Ishikawa (cell line): ENCODE data around the gene SLC24A3.

Experiments
- CEBPB ChIP-seq: IDR thresholded peaks from 2 replicates; pipeline ENCODE4 v1.6.1; 2012
- CREB1 ChIP-seq: IDR thresholded peaks from 2 replicates; pipeline ENCODE4 v1.6.1; 2012; ENCODE audit warnings: low read depth
- EGR1 ChIP-seq: IDR thresholded peaks from 2 replicates; pipeline ENCODE4 v1.6.1; 2012
- EP300 ChIP-seq: IDR thresholded peaks from 2 replicates; pipeline ENCODE4 v1.6.1; 2012; ENCODE audit warnings: borderline replicate concordance
- FOXM1 ChIP-seq: IDR thresholded peaks from 2 replicates; pipeline ENCODE4 v1.6.1; 2012; ENCODE audit warnings: low read depth, borderline replicate concordance
- NFIC ChIP-seq: IDR thresholded peaks from 2 replicates; pipeline ENCODE4 v1.6.1; 2012
- RAD21 ChIP-seq: IDR thresholded peaks from 2 replicates; pipeline ENCODE4 v1.6.1; 2012; ENCODE audit warnings: low read depth
- TAF1 ChIP-seq: IDR thresholded peaks from 2 replicates; pipeline ENCODE4 v1.6.1; 2012; ENCODE audit warnings: low read depth, mild to moderate bottlenecking
- TCF12 ChIP-seq: IDR thresholded peaks from 2 replicates; pipeline ENCODE4 v1.6.1; 2012; ENCODE audit warnings: low read depth
- TEAD4 ChIP-seq: IDR thresholded peaks from 2 replicates; pipeline ENCODE4 v1.6.1; 2012
- YY1 ChIP-seq: IDR thresholded peaks from 2 replicates; pipeline ENCODE4 v1.6.1; 2012; ENCODE audit warnings: low read depth
- ZBTB7A ChIP-seq: IDR thresholded peaks from 2 replicates; pipeline ENCODE4 v1.6.1; 2012; ENCODE audit warnings: low read depth
- TF ChIP-seq, protein P1 (sequence below): IDR thresholded peaks from 2 replicates; pipeline ENCODE4 v1.6.1; 2012
- TF ChIP-seq, protein P2 (sequence below): IDR thresholded peaks from 2 replicates; pipeline ENCODE4 v1.6.1; 2012
- TF ChIP-seq, protein P3 (sequence below): IDR thresholded peaks from 2 replicates; pipeline ENCODE4 v1.6.1; 2012; ENCODE audit warnings: low read depth, mild to moderate bottlenecking

The SLC24A3 gene

DNA sequence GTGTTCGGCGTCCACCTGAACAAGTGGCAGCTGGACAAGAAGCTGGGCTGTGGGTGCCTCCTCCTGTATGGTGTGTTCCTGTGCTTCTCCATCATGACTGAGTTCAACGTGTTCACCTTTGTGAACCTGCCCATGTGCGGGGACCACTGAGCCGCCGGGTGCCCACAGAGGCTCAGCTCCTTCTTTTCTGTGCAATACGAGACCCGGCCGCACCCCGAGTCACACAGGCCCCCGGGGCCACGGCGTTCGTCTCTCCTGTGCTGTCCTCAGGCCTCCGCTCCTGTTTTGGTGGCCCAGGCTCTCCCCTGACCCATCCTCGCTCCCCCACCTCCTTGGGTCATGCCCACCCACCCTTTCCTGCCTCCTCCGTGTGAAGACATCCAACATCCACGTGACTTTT lies 508.5 kb downstream of the SLC24A3 start:
- TF ChIP-seq, protein P1, sequence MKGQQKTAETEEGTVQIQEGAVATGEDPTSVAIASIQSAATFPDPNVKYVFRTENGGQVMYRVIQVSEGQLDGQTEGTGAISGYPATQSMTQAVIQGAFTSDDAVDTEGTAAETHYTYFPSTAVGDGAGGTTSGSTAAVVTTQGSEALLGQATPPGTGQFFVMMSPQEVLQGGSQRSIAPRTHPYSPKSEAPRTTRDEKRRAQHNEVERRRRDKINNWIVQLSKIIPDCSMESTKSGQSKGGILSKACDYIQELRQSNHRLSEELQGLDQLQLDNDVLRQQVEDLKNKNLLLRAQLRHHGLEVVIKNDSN, result no peak
- TF ChIP-seq NFIC, result no peak
- TF ChIP-seq RAD21, result no peak
- no peak for TF ChIP-seq ZBTB7A
- TF ChIP-seq FOXM1, result no peak
- TF ChIP-seq TAF1, result no peak
- no peak for TF ChIP-seq YY1
- TF ChIP-seq CEBPB, result no peak
- TF ChIP-seq, protein P2, sequence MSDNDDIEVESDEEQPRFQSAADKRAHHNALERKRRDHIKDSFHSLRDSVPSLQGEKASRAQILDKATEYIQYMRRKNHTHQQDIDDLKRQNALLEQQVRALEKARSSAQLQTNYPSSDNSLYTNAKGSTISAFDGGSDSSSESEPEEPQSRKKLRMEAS, result no peak
- TF ChIP-seq TCF12, result no peak
- TF ChIP-seq CREB1, result no peak
- no peak for TF ChIP-seq TEAD4
- TF ChIP-seq, protein P3, sequence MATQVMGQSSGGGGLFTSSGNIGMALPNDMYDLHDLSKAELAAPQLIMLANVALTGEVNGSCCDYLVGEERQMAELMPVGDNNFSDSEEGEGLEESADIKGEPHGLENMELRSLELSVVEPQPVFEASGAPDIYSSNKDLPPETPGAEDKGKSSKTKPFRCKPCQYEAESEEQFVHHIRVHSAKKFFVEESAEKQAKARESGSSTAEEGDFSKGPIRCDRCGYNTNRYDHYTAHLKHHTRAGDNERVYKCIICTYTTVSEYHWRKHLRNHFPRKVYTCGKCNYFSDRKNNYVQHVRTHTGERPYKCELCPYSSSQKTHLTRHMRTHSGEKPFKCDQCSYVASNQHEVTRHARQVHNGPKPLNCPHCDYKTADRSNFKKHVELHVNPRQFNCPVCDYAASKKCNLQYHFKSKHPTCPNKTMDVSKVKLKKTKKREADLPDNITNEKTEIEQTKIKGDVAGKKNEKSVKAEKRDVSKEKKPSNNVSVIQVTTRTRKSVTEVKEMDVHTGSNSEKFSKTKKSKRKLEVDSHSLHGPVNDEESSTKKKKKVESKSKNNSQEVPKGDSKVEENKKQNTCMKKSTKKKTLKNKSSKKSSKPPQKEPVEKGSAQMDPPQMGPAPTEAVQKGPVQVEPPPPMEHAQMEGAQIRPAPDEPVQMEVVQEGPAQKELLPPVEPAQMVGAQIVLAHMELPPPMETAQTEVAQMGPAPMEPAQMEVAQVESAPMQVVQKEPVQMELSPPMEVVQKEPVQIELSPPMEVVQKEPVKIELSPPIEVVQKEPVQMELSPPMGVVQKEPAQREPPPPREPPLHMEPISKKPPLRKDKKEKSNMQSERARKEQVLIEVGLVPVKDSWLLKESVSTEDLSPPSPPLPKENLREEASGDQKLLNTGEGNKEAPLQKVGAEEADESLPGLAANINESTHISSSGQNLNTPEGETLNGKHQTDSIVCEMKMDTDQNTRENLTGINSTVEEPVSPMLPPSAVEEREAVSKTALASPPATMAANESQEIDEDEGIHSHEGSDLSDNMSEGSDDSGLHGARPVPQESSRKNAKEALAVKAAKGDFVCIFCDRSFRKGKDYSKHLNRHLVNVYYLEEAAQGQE, result no peak
- no peak for TF ChIP-seq EP300
- no peak for TF ChIP-seq EGR1

DNA sequence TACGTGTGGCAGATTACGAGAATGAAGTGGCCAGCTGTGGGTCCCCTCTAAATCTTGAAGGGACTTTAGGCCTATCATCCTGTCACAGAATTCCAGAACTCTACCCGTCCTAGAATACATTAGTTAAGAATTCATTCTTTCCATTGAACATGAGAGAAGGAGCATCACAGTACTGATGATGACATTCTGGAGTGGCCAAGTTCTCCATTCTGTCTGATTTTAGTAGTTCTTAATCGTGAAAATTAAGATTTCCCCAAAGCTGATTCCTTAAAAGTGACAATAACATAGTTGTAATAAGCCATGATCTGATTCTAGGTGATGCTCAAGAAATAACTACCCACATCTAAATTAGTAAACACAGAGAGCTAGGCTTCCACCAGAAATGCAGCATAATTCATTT lies 510.6 kb downstream of the SLC24A3 start:
- TF ChIP-seq, protein P3, result no peak
- TF ChIP-seq EP300 (no peak), CEBPB (no peak), FOXM1 (no peak), TAF1 (no peak), CREB1 (no peak), RAD21 (no peak), ZBTB7A (no peak), EGR1 (no peak), TCF12 (no peak), NFIC (no peak), TEAD4 (no peak), YY1 (no peak)
- TF ChIP-seq, protein P2, result no peak
- TF ChIP-seq, protein P1, result no peak

DNA sequence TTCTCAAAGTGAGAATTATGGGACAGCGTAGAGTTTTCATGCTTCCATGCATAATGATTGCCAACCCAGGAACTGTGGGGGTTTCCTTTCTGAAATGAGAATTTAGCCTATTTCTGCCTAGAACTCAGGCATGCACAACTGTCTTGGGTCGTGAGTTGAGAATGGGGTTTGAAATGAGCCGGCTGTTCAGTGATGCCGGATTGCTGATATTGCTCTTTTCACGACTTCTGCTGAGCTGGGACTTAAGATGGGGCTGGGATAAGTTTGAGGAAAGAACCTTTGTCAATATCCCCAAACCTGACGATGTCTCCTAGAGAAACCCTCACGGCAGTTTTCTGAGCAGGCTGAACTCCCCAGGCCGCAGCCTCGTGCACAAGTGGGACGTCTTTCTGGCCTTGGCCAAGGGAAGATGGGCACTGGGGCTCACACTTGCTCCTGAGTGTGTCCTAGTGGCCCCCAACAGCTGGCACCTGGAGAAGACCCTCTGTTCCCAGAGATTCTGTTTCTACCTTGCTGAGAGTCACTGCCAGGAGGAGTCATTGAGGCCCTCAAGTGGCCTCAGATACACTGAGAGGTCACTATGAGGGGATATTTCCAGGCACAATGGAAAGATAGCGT lies 511.5 kb downstream of the SLC24A3 start:
- TF ChIP-seq, protein P2, result no peak
- no peak for TF ChIP-seq RAD21
- TF ChIP-seq, protein P3, result no peak
- no peak for TF ChIP-seq EGR1
- no peak for TF ChIP-seq ZBTB7A
- no peak for TF ChIP-seq EP300
- no peak for TF ChIP-seq CEBPB
- no peak for TF ChIP-seq TCF12
- TF ChIP-seq, protein P1, result no peak
- no peak for TF ChIP-seq TAF1
- no peak for TF ChIP-seq FOXM1
- TF ChIP-seq TEAD4, result no peak
- no peak for TF ChIP-seq NFIC
- TF ChIP-seq YY1, result no peak
- TF ChIP-seq CREB1, result no peak
